Neural cell (in vitro differentiated cells): ENCODE data around the gene ONECUT2.
A peak's percentile ranks its signal among the peaks of the same experiment; 100 is the strongest.

ENCODE experiments used
- CTCF ChIP-seq: fragments of 450-650 bp; IDR thresholded peaks from 2 replicates; pipeline ENCODE4 v1.5.1; 2014; ENCODE audit warnings: antibody characterized with exemption, mild to moderate bottlenecking, moderate library complexity; ENCODE audit not compliant: poor library complexity, severe bottlenecking
- EP300 ChIP-seq: fragments of 450-650 bp; conservative IDR thresholded peaks from 2 replicates; pipeline ENCODE4 v1.6.1; 2014; ENCODE audit warnings: antibody characterized with exemption, mild to moderate bottlenecking, moderate library complexity; ENCODE audit not compliant: poor library complexity, severe bottlenecking
- EZH2 ChIP-seq: fragments of 200-600, 300-800 bp; shearing (Covaris generic), sonication (generic); IDR thresholded peaks from 2 replicates; pipeline ENCODE4 v1.6.1; 2014; ENCODE audit warnings: antibody characterized with exemption, low read length, borderline replicate concordance, mild to moderate bottlenecking; ENCODE audit not compliant: insufficient read depth, poor library complexity, severe bottlenecking
- POLR2AphosphoS5 ChIP-seq: IDR thresholded peaks from 2 replicates; pipeline ENCODE4 v1.6.1; 2012
- REST ChIP-seq: IDR thresholded peaks from 2 replicates; pipeline ENCODE4 v1.6.1; 2012; ENCODE audit warnings: borderline replicate concordance
- SMC3 ChIP-seq: fragments of 450-650 bp; conservative IDR thresholded peaks from 2 replicates; pipeline ENCODE4 v1.6.1; 2014; ENCODE audit warnings: antibody characterized with exemption, mild to moderate bottlenecking, moderate library complexity; ENCODE audit not compliant: poor library complexity
- TAF1 ChIP-seq: IDR thresholded peaks from 2 replicates; pipeline ENCODE4 v1.6.1; 2012; ENCODE audit warnings: low read depth

- TF ChIP-seq POLR2AphosphoS5 (peak; percentile 6), CTCF (no peak), EZH2 (no peak), REST (no peak), TAF1 (no peak), SMC3 (no peak), EP300 (no peak)
Observed at GRCh38 chr18:57433934-57434535, 1.1 kb upstream of the ONECUT2 start.
